H9 (cell line): ENCODE measurements around the gene EFNA5. TPM values are rescaled to one million over a fixed set of nuclear protein-coding genes. Genes with fewer than 3 reads are reported as not detected.
A peak's percentile ranks its signal among the peaks of the same experiment; 100 is the strongest.

ENCODE experiments used
- DNase-seq: peaks from one replicate; pipeline ENCODE4 v3.0.0-alpha.2; 2017
- H2AFZ ChIP-seq: one replicate; pipeline ENCODE4 v1.6.1; 2013; ENCODE audit warnings: mild to moderate bottlenecking, low read length, control low read depth, moderate library complexity
- H2AK5ac ChIP-seq: 2 replicates; pipeline ENCODE4 v1.6.1; 2013; ENCODE audit warnings: low read length, control low read depth, mixed read lengths; ENCODE audit not compliant: insufficient read length
- H2BK120ac ChIP-seq: one replicate; pipeline ENCODE4 v1.6.1; 2013; ENCODE audit warnings: low read depth, mild to moderate bottlenecking, low read length, control low read depth, inconsistent platforms; ENCODE audit not compliant: poor library complexity, severe bottlenecking
- H2BK12ac ChIP-seq: 2 replicates; pipeline ENCODE4 v1.6.1; 2013; ENCODE audit warnings: low read length, control low read depth, mixed read lengths, low read depth; ENCODE audit not compliant: insufficient read length
- H2BK15ac ChIP-seq: 2 replicates; pipeline ENCODE4 v1.6.1; 2013; ENCODE audit warnings: low read depth, low read length, control low read depth
- H2BK20ac ChIP-seq: one replicate; pipeline ENCODE4 v1.6.1; 2013; ENCODE audit warnings: low read depth, mild to moderate bottlenecking, low read length, control low read depth, inconsistent platforms; ENCODE audit not compliant: poor library complexity, severe bottlenecking
- H2BK5ac ChIP-seq: 2 replicates; pipeline ENCODE4 v1.6.1; 2013; ENCODE audit warnings: low read length, control low read depth, mixed read lengths; ENCODE audit not compliant: insufficient read length
- H3K14ac ChIP-seq: 2 replicates; pipeline ENCODE4 v1.6.1; 2013; ENCODE audit warnings: low read length, control low read depth; ENCODE audit not compliant: insufficient read depth
- H3K18ac ChIP-seq: 2 replicates; pipeline ENCODE4 v1.6.1; 2013; ENCODE audit warnings: low read depth, mild to moderate bottlenecking, mixed read lengths, low read length, control low read depth; ENCODE audit not compliant: insufficient read length
- H3K23ac ChIP-seq: 2 replicates; pipeline ENCODE4 v1.6.1; 2013; ENCODE audit warnings: low read length, control low read depth, mixed read lengths, low read depth; ENCODE audit not compliant: insufficient read length
- H3K23me2 ChIP-seq: 2 replicates; pipeline ENCODE4 v1.6.1; 2013; ENCODE audit warnings: low read depth, mild to moderate bottlenecking, mixed read lengths, low read length, control low read depth; ENCODE audit not compliant: insufficient read length, poor library complexity, severe bottlenecking
- H3K27ac ChIP-seq: 2 replicates; pipeline ENCODE4 v1.5.1; 2013; ENCODE audit warnings: low read length, control low read depth, mixed read lengths, low read depth; ENCODE audit not compliant: insufficient read length
- H3K27me3 ChIP-seq: 2 replicates; pipeline ENCODE4 v1.6.1; 2013; ENCODE audit warnings: low read length, control low read depth, inconsistent platforms; ENCODE audit not compliant: insufficient read depth
- H3K4ac ChIP-seq: 2 replicates; pipeline ENCODE4 v1.6.1; 2013; ENCODE audit warnings: low read depth, mild to moderate bottlenecking, control low read depth, inconsistent platforms, low read length, moderate library complexity
- H3K4me1 ChIP-seq: 2 replicates; pipeline ENCODE4 v1.6.1; 2013; ENCODE audit warnings: low read length, control low read depth, inconsistent platforms; ENCODE audit not compliant: insufficient read depth
- H3K4me2 ChIP-seq: 2 replicates; pipeline ENCODE4 v1.6.1; 2013; ENCODE audit warnings: low read length, control low read depth, mixed read lengths; ENCODE audit not compliant: insufficient read length, insufficient read depth
- H3K56ac ChIP-seq: 2 replicates; pipeline ENCODE4 v1.6.1; 2013; ENCODE audit warnings: low read depth, mild to moderate bottlenecking, mixed read lengths, low read length, control low read depth; ENCODE audit not compliant: insufficient read length
- H3K79me1 ChIP-seq: 2 replicates; pipeline ENCODE4 v1.6.1; 2013; ENCODE audit warnings: low read depth, mild to moderate bottlenecking, moderate library complexity, low read length, control low read depth, inconsistent platforms; ENCODE audit not compliant: insufficient read depth, poor library complexity, severe bottlenecking
- H3K79me2 ChIP-seq: 2 replicates; pipeline ENCODE4 v1.6.1; 2013; ENCODE audit warnings: low read length, control low read depth, inconsistent platforms; ENCODE audit not compliant: insufficient read depth
- H3K9ac ChIP-seq: 2 replicates; pipeline ENCODE4 v1.6.1; 2013; ENCODE audit warnings: low read length, control low read depth, mixed read lengths; ENCODE audit not compliant: insufficient read length; ENCODE audit errors: extremely low read depth
- H3K9me3 ChIP-seq: one replicate; pipeline ENCODE4 v1.6.1; 2013; ENCODE audit warnings: low read depth, low read length, inconsistent platforms; ENCODE audit not compliant: control insufficient read depth
- H3T11ph ChIP-seq: one replicate; pipeline ENCODE4 v1.6.1; 2013; ENCODE audit warnings: mild to moderate bottlenecking, low read length, control low read depth, inconsistent platforms
- H4K20me1 ChIP-seq: one replicate; pipeline ENCODE4 v1.6.1; 2013; ENCODE audit not compliant: control insufficient read depth, insufficient read length, insufficient read depth
- H4K5ac ChIP-seq: 2 replicates; pipeline ENCODE4 v1.6.1; 2013; ENCODE audit warnings: low read depth, mild to moderate bottlenecking, mixed read lengths, low read length, control low read depth; ENCODE audit not compliant: insufficient read length
- H4K8ac ChIP-seq: replicated peaks from 2 replicates; pipeline ENCODE4 v1.6.1; 2013; ENCODE audit warnings: low read length, control low read depth, mixed read lengths, low read depth; ENCODE audit not compliant: insufficient read length
- H4K91ac ChIP-seq: 2 replicates; pipeline ENCODE4 v1.6.1; 2013; ENCODE audit warnings: low read depth, mild to moderate bottlenecking, moderate library complexity, mixed read lengths, low read length, control low read depth; ENCODE audit not compliant: insufficient read length
- H3K27ac Mint-ChIP-seq, 3 experiments: 2 replicates in 2 of 3; 3 replicates in 1 of 3; pipeline ENCODE4 v1.8.0; 2020 to 2021; ENCODE audit warnings: mixed read lengths in 3 of 3, mild to moderate bottlenecking in 1 of 3, moderate library complexity in 1 of 3
- H3K27me3 Mint-ChIP-seq: 2 replicates; pipeline ENCODE4 v1.8.0; 2021; ENCODE audit warnings: low read depth, mild to moderate bottlenecking, moderate library complexity, mixed read lengths
- H3K36me3 Mint-ChIP-seq, 3 experiments: 2 replicates in 2 of 3; 3 replicates in 1 of 3; pipeline ENCODE4 v1.8.0; 2020 to 2021; ENCODE audit warnings: low read depth in 3 of 3, mixed read lengths in 3 of 3; ENCODE audit not compliant: insufficient read depth in 1 of 3
- H3K4me1 Mint-ChIP-seq, 2 experiments: 2 replicates each; pipeline ENCODE4 v1.8.0; 2020; ENCODE audit warnings: mixed read lengths in 2 of 2
- H3K4me3 Mint-ChIP-seq, 2 experiments: 2 replicates in 1 of 2; 3 replicates in 1 of 2; pipeline ENCODE4 v1.8.0; 2020 to 2021; ENCODE audit warnings: mild to moderate bottlenecking in 2 of 2, mixed read lengths in 2 of 2, moderate library complexity in 1 of 2
- H3K9me3 Mint-ChIP-seq, 2 experiments: 2 replicates in 1 of 2; 3 replicates in 1 of 2; pipeline ENCODE4 v1.8.0; 2020; ENCODE audit warnings: mild to moderate bottlenecking in 2 of 2, mixed read lengths in 2 of 2, moderate library complexity in 1 of 2
- WGBS: extraction: QIAGEN DNeasy Blood & Tissue Kit; methylation state at CpG from one replicate; pipeline ENCODE4 v1.1.7; 2013; ENCODE audit warnings: missing lambda C conversion rate, low lambda C conversion rate, mixed read lengths; ENCODE audit not compliant: insufficient read length; ENCODE audit errors: extremely low coverage; 5-methylcytosine and 5-hydroxymethylcytosine counted together
- total RNA-seq: library from RNA; stranded (reverse); gene quantifications from 2 replicates; pipeline ENCODE4 v1.2.1, GENCODE V29; 2021
- TF ChIP-seq, protein P1 (sequence below): fragments of 200-600 bp; sonication (generic); conservative IDR thresholded peaks from 3 replicates; pipeline ENCODE4 v1.8.0; 2021; ENCODE audit warnings: antibody characterized with exemption, mild to moderate bottlenecking

EFNA5 gene
- total RNA-seq, 1 experiment from 2014 or later, result 20.4 TPM

DNA sequence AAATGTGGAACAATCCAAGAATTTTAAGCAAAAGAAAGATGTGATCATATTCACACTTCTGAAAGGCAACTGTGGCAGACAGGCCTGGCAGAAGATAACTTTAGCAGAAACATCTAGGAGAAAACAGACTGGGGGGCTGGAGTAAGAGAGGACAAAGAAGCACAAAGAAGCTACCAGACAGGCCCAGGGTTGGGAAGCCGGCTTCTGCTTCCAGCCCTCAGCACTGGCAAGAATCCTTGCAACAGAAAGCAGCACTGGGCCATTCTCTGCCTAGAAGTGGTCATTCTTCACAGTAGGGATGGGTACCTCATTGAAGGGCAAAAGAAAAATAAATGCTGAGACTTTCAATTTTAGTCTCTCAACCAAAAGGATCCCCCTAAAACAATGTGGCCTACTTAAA is 49.6 kb downstream of the EFNA5 start:
- H3K79me2 ChIP-seq, result no peaks in the 10 kb centered on the region
- no CpG with 5 or more reads among the region's 1 CpG for WGBS

More for the DNA sequence above, 49.6 kb downstream of the EFNA5 start:
- no peak overlapping the region for H3K18ac ChIP-seq
- no peak overlapping the region for H3K56ac ChIP-seq
- no peaks in the 10 kb centered on the region for H3K27me3 Mint-ChIP-seq
- H3K9me3 ChIP-seq, result no peaks in the 10 kb centered on the region
- no peaks in the 10 kb centered on the region for H3K79me1 ChIP-seq
- H2BK5ac ChIP-seq, result no peak overlapping the region
- no peak overlapping the region for H4K5ac ChIP-seq
- H3K27ac ChIP-seq, result no peak overlapping the region
- H2AK5ac ChIP-seq, result no peak overlapping the region
- no peak overlapping the region for H3K4me3 Mint-ChIP-seq
- no peak overlapping the region for H2AFZ ChIP-seq
- H3K4ac ChIP-seq, result no peak overlapping the region
- no peaks in the 10 kb centered on the region for H3K9me3 Mint-ChIP-seq
- no peak overlapping the region for H3T11ph ChIP-seq
- H3K27me3 ChIP-seq, result no peaks in the 10 kb centered on the region
- H4K8ac ChIP-seq, result no peak overlapping the region
- no peak overlapping the region for H3K23ac ChIP-seq
- TF ChIP-seq, protein P1, sequence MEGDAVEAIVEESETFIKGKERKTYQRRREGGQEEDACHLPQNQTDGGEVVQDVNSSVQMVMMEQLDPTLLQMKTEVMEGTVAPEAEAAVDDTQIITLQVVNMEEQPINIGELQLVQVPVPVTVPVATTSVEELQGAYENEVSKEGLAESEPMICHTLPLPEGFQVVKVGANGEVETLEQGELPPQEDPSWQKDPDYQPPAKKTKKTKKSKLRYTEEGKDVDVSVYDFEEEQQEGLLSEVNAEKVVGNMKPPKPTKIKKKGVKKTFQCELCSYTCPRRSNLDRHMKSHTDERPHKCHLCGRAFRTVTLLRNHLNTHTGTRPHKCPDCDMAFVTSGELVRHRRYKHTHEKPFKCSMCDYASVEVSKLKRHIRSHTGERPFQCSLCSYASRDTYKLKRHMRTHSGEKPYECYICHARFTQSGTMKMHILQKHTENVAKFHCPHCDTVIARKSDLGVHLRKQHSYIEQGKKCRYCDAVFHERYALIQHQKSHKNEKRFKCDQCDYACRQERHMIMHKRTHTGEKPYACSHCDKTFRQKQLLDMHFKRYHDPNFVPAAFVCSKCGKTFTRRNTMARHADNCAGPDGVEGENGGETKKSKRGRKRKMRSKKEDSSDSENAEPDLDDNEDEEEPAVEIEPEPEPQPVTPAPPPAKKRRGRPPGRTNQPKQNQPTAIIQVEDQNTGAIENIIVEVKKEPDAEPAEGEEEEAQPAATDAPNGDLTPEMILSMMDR, result no peak
- peaks cover 31% of the 10 kb centered on the region in 2 experiments for H3K4me1 Mint-ChIP-seq
- H2BK120ac ChIP-seq, result no peak overlapping the region
- no peak overlapping the region for H2BK12ac ChIP-seq
- H3K14ac ChIP-seq, result no peak overlapping the region
- DNase-seq, result no peak
- no peaks in the 10 kb centered on the region for H3K36me3 Mint-ChIP-seq
- no peaks in the 10 kb centered on the region for H3K23me2 ChIP-seq
- no peak overlapping the region for H2BK15ac ChIP-seq
- H3K9ac ChIP-seq, result no peak overlapping the region
- H3K27ac Mint-ChIP-seq, result peak overlapping the region in 1 of 3 experiments; percentile 4; a peak in 1 of 7 replicates
- H4K20me1 ChIP-seq, result no peaks in the 10 kb centered on the region
- H3K4me2 ChIP-seq, result no peak overlapping the region
- no peak overlapping the region for H2BK20ac ChIP-seq
- H3K4me1 ChIP-seq, result no peaks in the 10 kb centered on the region; the same call in 1 of the 2 replicates
- H4K91ac ChIP-seq, result no peak overlapping the region
